Measurements from ENCODE around the gene ACOT13. TPM values are rescaled to one million over a fixed set of nuclear protein-coding genes. Genes with fewer than 3 reads are reported as not detected.

Gene ACOT13
- total and polyA plus RNA-seq, 2 experiments from 2014 or later, result 30.1 to 61.6 TPM

DNA sequence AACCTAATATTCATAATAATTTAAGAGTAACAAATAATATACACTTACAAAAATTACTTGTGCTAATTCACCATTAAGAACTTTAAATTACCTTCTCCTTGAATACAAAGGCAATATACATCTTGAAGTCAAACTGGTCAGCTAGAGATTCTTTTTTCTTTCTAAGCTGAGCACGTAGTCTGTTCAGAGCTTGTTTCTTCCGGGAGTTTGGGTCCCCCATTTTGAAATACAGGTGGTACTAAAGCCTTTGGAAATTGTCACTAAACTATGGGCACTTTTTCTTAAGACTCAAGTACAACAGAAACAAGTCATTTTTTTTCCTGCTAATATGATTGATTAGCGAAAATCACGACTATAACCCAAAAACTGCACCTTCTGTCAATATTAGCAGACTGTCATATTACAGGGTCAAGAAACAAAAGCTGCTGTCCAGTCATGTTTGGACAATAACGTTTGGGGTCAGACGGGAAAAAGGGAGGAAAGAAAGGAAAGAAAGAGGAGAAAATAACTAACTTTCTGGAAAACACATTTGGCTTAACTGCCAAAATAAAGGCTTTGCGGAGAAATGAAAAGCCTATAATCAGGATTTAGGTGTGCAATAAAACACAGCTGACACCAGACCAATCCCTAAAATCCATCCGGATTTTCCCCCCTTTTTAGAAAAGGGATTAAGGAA is 51.7 kb downstream of the ACOT13 start:
- no peaks in the 10 kb centered on the region for H3K9me2 ChIP-seq (replicated peaks; ENCODE audit: insufficient read depth)
- H3K27ac ChIP-seq, result peak overlapping the region; percentile 98
- TF ChIP-seq, protein P1, sequence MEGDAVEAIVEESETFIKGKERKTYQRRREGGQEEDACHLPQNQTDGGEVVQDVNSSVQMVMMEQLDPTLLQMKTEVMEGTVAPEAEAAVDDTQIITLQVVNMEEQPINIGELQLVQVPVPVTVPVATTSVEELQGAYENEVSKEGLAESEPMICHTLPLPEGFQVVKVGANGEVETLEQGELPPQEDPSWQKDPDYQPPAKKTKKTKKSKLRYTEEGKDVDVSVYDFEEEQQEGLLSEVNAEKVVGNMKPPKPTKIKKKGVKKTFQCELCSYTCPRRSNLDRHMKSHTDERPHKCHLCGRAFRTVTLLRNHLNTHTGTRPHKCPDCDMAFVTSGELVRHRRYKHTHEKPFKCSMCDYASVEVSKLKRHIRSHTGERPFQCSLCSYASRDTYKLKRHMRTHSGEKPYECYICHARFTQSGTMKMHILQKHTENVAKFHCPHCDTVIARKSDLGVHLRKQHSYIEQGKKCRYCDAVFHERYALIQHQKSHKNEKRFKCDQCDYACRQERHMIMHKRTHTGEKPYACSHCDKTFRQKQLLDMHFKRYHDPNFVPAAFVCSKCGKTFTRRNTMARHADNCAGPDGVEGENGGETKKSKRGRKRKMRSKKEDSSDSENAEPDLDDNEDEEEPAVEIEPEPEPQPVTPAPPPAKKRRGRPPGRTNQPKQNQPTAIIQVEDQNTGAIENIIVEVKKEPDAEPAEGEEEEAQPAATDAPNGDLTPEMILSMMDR (IDR thresholded peaks at IDR 0.05; ENCODE audit: poor library complexity), result no peak
- no peak for TF ChIP-seq EZH2 (IDR thresholded peaks at IDR 0.05; ENCODE audit: borderline replicate concordance)
- no peak for TF ChIP-seq EZH2phosphoT487 (IDR thresholded peaks at IDR 0.05; ENCODE audit: low read depth, severe bottlenecking, unreplicated experiment)
- peaks cover 57% of the 10 kb centered on the region for H4K20me1 ChIP-seq (ENCODE audit: insufficient read depth, poor library complexity, severe bottlenecking)
- H3K27me3 ChIP-seq, result no peaks in the 10 kb centered on the region
- H3K9me3 ChIP-seq (ENCODE audit: low read depth), result no peaks in the 10 kb centered on the region
- 10% methylated on average over 8 of the region's 8 CpGs for WGBS (ENCODE audit: low lambda C conversion rate, missing lambda C conversion rate)
- H2AFZ ChIP-seq, result no peak overlapping the region
- peaks cover 69% of the 10 kb centered on the region for H3K79me2 ChIP-seq
- peaks cover 16% of the 10 kb centered on the region for H3K4me1 ChIP-seq (ENCODE audit: insufficient read depth)
- peak overlapping the region; percentile 66 for H3K4me3 ChIP-seq
- H3K36me3 ChIP-seq (replicated peaks; ENCODE audit: insufficient read depth, low read depth), result no peaks in the 10 kb centered on the region
- no peak for DNase-seq (ENCODE audit: low spot score)
- H3K4me2 ChIP-seq, result peak overlapping the region; percentile 90

DNA sequence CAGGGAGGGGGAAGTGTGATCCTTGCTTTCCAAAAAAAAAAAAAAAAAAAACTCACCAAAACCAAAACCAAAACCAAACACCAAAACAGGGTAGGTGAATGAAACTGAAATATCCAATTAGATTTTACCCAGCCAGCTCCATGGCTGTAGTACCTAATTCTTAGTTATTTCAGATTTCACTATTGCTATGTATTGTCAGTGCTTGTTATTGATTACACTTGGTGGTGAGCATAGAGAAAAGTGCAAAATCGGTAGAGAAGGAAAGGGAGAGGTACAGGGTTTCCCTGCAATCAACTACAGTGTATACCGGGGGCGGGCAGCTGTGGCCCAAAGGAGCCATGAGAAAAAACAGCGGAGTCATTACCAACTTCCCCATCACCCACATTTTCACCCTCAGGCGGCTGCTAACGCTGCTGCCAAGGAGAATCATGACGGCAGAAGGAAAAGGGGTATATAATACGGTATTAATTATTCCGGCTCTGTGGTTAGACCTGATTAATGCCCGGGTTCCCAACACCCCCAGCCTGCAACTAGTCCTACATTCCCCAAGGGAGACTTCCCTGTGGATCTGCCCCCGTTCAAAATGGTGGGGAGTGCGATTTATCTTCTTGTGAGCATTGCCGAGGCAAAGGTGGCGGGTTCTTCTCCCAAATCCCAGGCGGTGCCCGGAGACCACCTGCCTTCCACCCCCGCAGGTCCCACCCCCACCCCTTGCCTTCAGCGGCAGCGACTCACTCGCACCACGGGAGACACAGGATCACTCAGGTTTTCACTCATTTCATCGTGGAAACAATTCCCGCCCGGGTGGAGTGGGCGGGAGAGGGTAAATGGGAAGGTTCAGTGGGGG is 52.5 kb downstream of the ACOT13 start, which contains the start of gene C6orf62:
TSS of gene C6orf62 (minus strand) at position 30 of the 847 bp plus-strand sequence. CDS start 486 bp downstream, outside the sequence.
- H3K4me3 ChIP-seq, result peak within 1 kb of the TSS; percentile 66
- H3K79me2 ChIP-seq, result peaks cover 61% of the 10 kb centered on the region
- under 1% methylated on average over 20 of the region's 25 CpGs for WGBS (ENCODE audit: low lambda C conversion rate, missing lambda C conversion rate)
- peaks cover 10% of the 10 kb centered on the region for H3K4me1 ChIP-seq (ENCODE audit: insufficient read depth)
- TF ChIP-seq, protein P1 (IDR thresholded peaks at IDR 0.05; ENCODE audit: poor library complexity), result no peak
- TF ChIP-seq EZH2phosphoT487 (IDR thresholded peaks at IDR 0.05; ENCODE audit: low read depth, severe bottlenecking, unreplicated experiment), result no peak
- no peak for TF ChIP-seq EZH2 (IDR thresholded peaks at IDR 0.05; ENCODE audit: borderline replicate concordance)
- no peaks in the 10 kb centered on the region for H3K9me2 ChIP-seq (replicated peaks; ENCODE audit: insufficient read depth)
- peak; percentile 43 for DNase-seq (ENCODE audit: low spot score)
- no peaks in the 10 kb centered on the region for H3K9me3 ChIP-seq (ENCODE audit: low read depth)
- H4K20me1 ChIP-seq (ENCODE audit: insufficient read depth, poor library complexity, severe bottlenecking), result peaks cover 49% of the 10 kb centered on the region
- H3K36me3 ChIP-seq (replicated peaks; ENCODE audit: insufficient read depth, low read depth), result no peaks in the 10 kb centered on the region
- no peak within 1 kb of the TSS for H2AFZ ChIP-seq
- peak within 1 kb of the TSS; percentile 90 for H3K4me2 ChIP-seq
- H3K27me3 ChIP-seq, result no peaks in the 10 kb centered on the region
- peak within 1 kb of the TSS; percentile 98 for H3K27ac ChIP-seq

DNA sequence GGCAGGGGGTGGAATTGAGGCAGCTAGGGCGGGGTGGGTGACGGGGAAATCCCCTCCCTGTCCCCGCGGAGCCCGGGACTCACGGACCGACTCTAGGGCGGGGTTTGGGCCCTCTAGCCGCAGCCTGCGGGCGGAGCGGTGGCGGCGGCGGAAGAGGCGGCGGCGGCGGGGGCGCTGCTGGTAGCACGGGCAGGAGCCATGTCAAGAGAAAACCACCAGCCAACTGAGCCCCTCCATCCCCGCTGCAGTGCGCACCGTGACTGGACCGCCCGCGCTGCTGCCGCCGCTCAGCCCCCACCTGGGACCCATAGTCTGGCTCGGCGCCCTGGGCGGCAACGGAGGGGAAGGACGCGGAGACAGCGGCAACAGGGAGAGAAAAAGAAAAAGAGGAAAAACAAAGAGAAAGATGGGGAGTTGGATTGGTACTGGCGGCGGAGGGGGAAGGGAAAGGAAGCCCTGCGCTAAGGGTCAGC is 53.3 kb downstream of the ACOT13 start:
- H2AFZ ChIP-seq, result peak overlapping the region; percentile 19

More for the DNA sequence above, 53.3 kb downstream of the ACOT13 start:
- H3K79me2 ChIP-seq, result peaks cover 53% of the 10 kb centered on the region
- WGBS (ENCODE audit: low lambda C conversion rate, missing lambda C conversion rate), result under 1% methylated on average over 18 of the region's 39 CpGs
- H3K4me2 ChIP-seq, result peak overlapping the region; percentile 90
- H3K27me3 ChIP-seq, result no peaks in the 10 kb centered on the region
- H3K27ac ChIP-seq, result peak overlapping the region; percentile 98
- peak; percentile 74 for DNase-seq (ENCODE audit: low spot score)
- TF ChIP-seq, protein P1 (IDR thresholded peaks at IDR 0.05; ENCODE audit: poor library complexity), result peak; percentile 3
- TF ChIP-seq EZH2 (IDR thresholded peaks at IDR 0.05; ENCODE audit: borderline replicate concordance), result no peak
- TF ChIP-seq EZH2phosphoT487 (IDR thresholded peaks at IDR 0.05; ENCODE audit: low read depth, severe bottlenecking, unreplicated experiment), result no peak
- H3K9me2 ChIP-seq (replicated peaks; ENCODE audit: insufficient read depth), result no peaks in the 10 kb centered on the region
- peaks cover 41% of the 10 kb centered on the region for H4K20me1 ChIP-seq (ENCODE audit: insufficient read depth, poor library complexity, severe bottlenecking)
- H3K36me3 ChIP-seq (replicated peaks; ENCODE audit: insufficient read depth, low read depth), result no peaks in the 10 kb centered on the region
- H3K4me3 ChIP-seq, result peak overlapping the region; percentile 66
- H3K9me3 ChIP-seq (ENCODE audit: low read depth), result no peaks in the 10 kb centered on the region
- peaks cover 6% of the 10 kb centered on the region for H3K4me1 ChIP-seq (ENCODE audit: insufficient read depth)

Measured in hepatocyte (in vitro differentiated cells).